Measurements from ENCODE around the gene C20orf144.

Gene C20orf144

GRCh38 chr20:33669224-33669623, 7.1 kb downstream of the C20orf144 start:
- peaks cover 2% of the 10 kb centered on the region for H3K36me3 ChIP-seq (ENCODE audit: control insufficient read depth, insufficient read depth, low read length)
- no peaks in the 10 kb centered on the region for H3K27me3 ChIP-seq (replicated peaks; ENCODE audit: control insufficient read depth, insufficient read depth, low read length)
- no peak overlapping the region for H3K4me3 ChIP-seq (replicated peaks; ENCODE audit: low read depth, low read length)
- TF ChIP-seq CTCF (IDR thresholded peaks at IDR 0.05; ENCODE audit: insufficient read depth, low read length, poor library complexity, severe bottlenecking) = no peak
- no peak for DNase-seq (ENCODE audit: extremely low read depth, insufficient read length)

- no peak for TF ChIP-seq CTCF (IDR thresholded peaks at IDR 0.05; ENCODE audit: insufficient read depth, low read length, poor library complexity, severe bottlenecking)
- H3K4me3 ChIP-seq (replicated peaks; ENCODE audit: low read depth, low read length) = no peak overlapping the region
- DNase-seq (ENCODE audit: extremely low read depth, insufficient read length) = no peak
- no peaks in the 10 kb centered on the region for H3K27me3 ChIP-seq (replicated peaks; ENCODE audit: control insufficient read depth, insufficient read depth, low read length)
- peaks cover 2% of the 10 kb centered on the region for H3K36me3 ChIP-seq (ENCODE audit: control insufficient read depth, insufficient read depth, low read length)
Measured at GRCh38 chr20:33669873-33670640, 7.9 kb downstream of the C20orf144 start.

GRCh38 chr20:33670715-33671499, 8.8 kb downstream of the C20orf144 start:
- DNase-seq (ENCODE audit: extremely low read depth, insufficient read length) = no peak
- Histone ChIP-seq H3K4me3 (replicated peaks; ENCODE audit: low read depth, low read length) (no peak overlapping the region), H3K27me3 (replicated peaks; ENCODE audit: control insufficient read depth, insufficient read depth, low read length) (no peaks in the 10 kb centered on the region), H3K36me3 (ENCODE audit: control insufficient read depth, insufficient read depth, low read length) (peaks cover 2% of the 10 kb centered on the region)
- TF ChIP-seq CTCF (IDR thresholded peaks at IDR 0.05; ENCODE audit: insufficient read depth, low read length, poor library complexity, severe bottlenecking) = no peak

- H3K4me3 ChIP-seq (replicated peaks; ENCODE audit: low read depth, low read length) = no peak overlapping the region
- peaks cover 2% of the 10 kb centered on the region for H3K36me3 ChIP-seq (ENCODE audit: control insufficient read depth, insufficient read depth, low read length)
- DNase-seq (ENCODE audit: extremely low read depth, insufficient read length) = no peak
- H3K27me3 ChIP-seq (replicated peaks; ENCODE audit: control insufficient read depth, insufficient read depth, low read length) = no peaks in the 10 kb centered on the region
- no peak for TF ChIP-seq CTCF (IDR thresholded peaks at IDR 0.05; ENCODE audit: insufficient read depth, low read length, poor library complexity, severe bottlenecking)
Measured at GRCh38 chr20:33671573-33672288, 9.6 kb downstream of the C20orf144 start.

- TF ChIP-seq CTCF (IDR thresholded peaks at IDR 0.05; ENCODE audit: insufficient read depth, low read length, poor library complexity, severe bottlenecking) = no peak
- Histone ChIP-seq H3K27me3 (replicated peaks; ENCODE audit: control insufficient read depth, insufficient read depth, low read length) (no peaks in the 10 kb centered on the region), H3K36me3 (ENCODE audit: control insufficient read depth, insufficient read depth, low read length) (peaks cover 2% of the 10 kb centered on the region), H3K4me3 (replicated peaks; ENCODE audit: low read depth, low read length) (no peak overlapping the region)
- no peak for DNase-seq (ENCODE audit: extremely low read depth, insufficient read length)
Measured at GRCh38 chr20:33672426-33673113, 10.4 kb downstream of the C20orf144 start.

Measured in GM06990 (cell line).